ENCODE data around the gene P3H3.

GRCh38 chr12:6823182-6824084 lies 4.8 kb upstream of the P3H3 start:
- TF ChIP-seq EP300 (IDR thresholded peaks at IDR 0.05; ENCODE audit: borderline replicate concordance) (no peak), TCF12 (IDR thresholded peaks at IDR 0.05; ENCODE audit: low read depth) (no peak), REST (IDR thresholded peaks at IDR 0.05; ENCODE audit: low read depth) (no peak)
- TF ChIP-seq, protein P1, sequence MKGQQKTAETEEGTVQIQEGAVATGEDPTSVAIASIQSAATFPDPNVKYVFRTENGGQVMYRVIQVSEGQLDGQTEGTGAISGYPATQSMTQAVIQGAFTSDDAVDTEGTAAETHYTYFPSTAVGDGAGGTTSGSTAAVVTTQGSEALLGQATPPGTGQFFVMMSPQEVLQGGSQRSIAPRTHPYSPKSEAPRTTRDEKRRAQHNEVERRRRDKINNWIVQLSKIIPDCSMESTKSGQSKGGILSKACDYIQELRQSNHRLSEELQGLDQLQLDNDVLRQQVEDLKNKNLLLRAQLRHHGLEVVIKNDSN (IDR thresholded peaks at IDR 0.05), result no peak
